ENCODE results near the gene MFAP3L.
A peak's percentile ranks its signal among the peaks of the same experiment; 100 is the strongest.

The MFAP3L gene

GRCh38 chr4:170033999-170034398, 7.8 kb upstream of the MFAP3L start:
- Mint-ChIP-seq H3K9me3 (no peaks in the 10 kb centered on the region), H3K27me3 (ENCODE audit: low read depth) (peaks cover 20% of the 10 kb centered on the region), H3K4me1 (no peaks in the 10 kb centered on the region), H3K27ac (no peak overlapping the region), H3K36me3 (ENCODE audit: low read depth) (no peaks in the 10 kb centered on the region), H3K4me3 (no peak overlapping the region)
- no peak for TF ChIP-seq CTCF (IDR thresholded peaks at IDR 0.05; ENCODE audit: unreplicated experiment in 3 of 3)

GRCh38 chr4:170030121-170030520, 3.9 kb upstream of the MFAP3L start:
- Mint-ChIP-seq H3K27me3 (ENCODE audit: low read depth) (peaks cover 44% of the 10 kb centered on the region), H3K9me3 (no peaks in the 10 kb centered on the region), H3K4me3 (no peak overlapping the region), H3K27ac (no peak overlapping the region), H3K4me1 (no peaks in the 10 kb centered on the region), H3K36me3 (ENCODE audit: low read depth) (no peaks in the 10 kb centered on the region)
- no peak for TF ChIP-seq CTCF (IDR thresholded peaks at IDR 0.05; ENCODE audit: unreplicated experiment in 3 of 3)

- no peaks in the 10 kb centered on the region for H3K4me1 Mint-ChIP-seq
- no peaks in the 10 kb centered on the region for H3K36me3 Mint-ChIP-seq (ENCODE audit: low read depth)
- no peak for TF ChIP-seq CTCF (IDR thresholded peaks at IDR 0.05; ENCODE audit: unreplicated experiment in 3 of 3)
- H3K9me3 Mint-ChIP-seq: no peaks in the 10 kb centered on the region
- peak overlapping the region; percentile 92 to 97 (median 95) for H3K4me3 Mint-ChIP-seq
- peak overlapping the region; percentile 87 to 96 (median 95) for H3K27ac Mint-ChIP-seq
- peaks cover 70% of the 10 kb centered on the region for H3K27me3 Mint-ChIP-seq (ENCODE audit: low read depth)
Measured at GRCh38 chr4:170027181-170027829, 1.1 kb upstream of the MFAP3L start.

GRCh38 chr4:170025523-170026252, 507 bp downstream of the MFAP3L start:
- H3K27me3 Mint-ChIP-seq (ENCODE audit: low read depth): peaks cover 78% of the 10 kb centered on the region
- H3K9me3 Mint-ChIP-seq: no peaks in the 10 kb centered on the region
- H3K36me3 Mint-ChIP-seq (ENCODE audit: low read depth): no peaks in the 10 kb centered on the region
- TF ChIP-seq CTCF (IDR thresholded peaks at IDR 0.05; ENCODE audit: unreplicated experiment in 3 of 3): no peak
- peak overlapping the region in 2 of 3 experiments; percentile 64 to 69 for H3K27ac Mint-ChIP-seq
- H3K4me1 Mint-ChIP-seq: no peaks in the 10 kb centered on the region
- peak overlapping the region; percentile 88 to 93 (median 92) for H3K4me3 Mint-ChIP-seq

- Mint-ChIP-seq H3K4me1 (peaks cover 1% of the 10 kb centered on the region), H3K4me3 (no peak overlapping the region), H3K9me3 (no peaks in the 10 kb centered on the region), H3K27me3 (ENCODE audit: low read depth) (peaks cover 71% of the 10 kb centered on the region), H3K27ac (no peak overlapping the region), H3K36me3 (ENCODE audit: low read depth) (no peaks in the 10 kb centered on the region)
- TF ChIP-seq CTCF (IDR thresholded peaks at IDR 0.05; ENCODE audit: unreplicated experiment in 3 of 3): no peak
Measured at GRCh38 chr4:170022211-170022610, 4.0 kb downstream of the MFAP3L start.
